ENCODE data around the gene HACD3.

GRCh38 chr15:65512189-65512588, 18.1 kb upstream of the HACD3 start:
- TF ChIP-seq CTCF (optimal IDR thresholded peaks at IDR 0.05 in 1 of 3, IDR thresholded peaks at IDR 0.05 in 1 of 3, conservative IDR thresholded peaks at IDR 0.05 in 1 of 3; ENCODE audit: extremely low read depth in 1 of 3, insufficient read depth in 2 of 3, low read length in 3 of 3) (no peak), EZH2 (IDR thresholded peaks at IDR 0.05; ENCODE audit: low read length) (no peak)

All from keratinocyte (primary cell).